Brain microvascular endothelial cell (primary cell): ENCODE measurements around the gene STX16.

Experiments used
- DNase-seq: peaks from one replicate; pipeline ENCODE4 v3.0.0-alpha.2; 2020
- H3K27ac ChIP-seq: fragments of 250-450 bp; sonication (Bioruptor Pico); 2 replicates; pipeline ENCODE4 v1.5.1; 2020; ENCODE audit warnings: mild to moderate bottlenecking, moderate library complexity
- H3K27me3 ChIP-seq: fragments of 250-450 bp; sonication (Bioruptor Pico); replicated peaks from 2 replicates; pipeline ENCODE4 v1.5.1; 2020; ENCODE audit warnings: mild to moderate bottlenecking
- H3K36me3 ChIP-seq: fragments of 250-450 bp; sonication (Bioruptor Pico); replicated peaks from 2 replicates; pipeline ENCODE4 v1.5.1; 2020; ENCODE audit warnings: mild to moderate bottlenecking
- H3K4me3 ChIP-seq: 2 replicates; pipeline ENCODE4 v1.5.1; 2011; ENCODE audit warnings: low read depth, mild to moderate bottlenecking, control low read depth, low read length, moderate library complexity
- in situ Hi-C: cut with HindIII; loops from 2 replicates; pipeline ENCODE4 v1.10.0; 2017; ENCODE audit warnings: low sequenced_read_pairs, low pct_ligation_motif_present
- TF ChIP-seq, protein P1 (sequence below): IDR thresholded peaks from 2 replicates; pipeline ENCODE4 v1.5.1; 2011; ENCODE audit warnings: low read depth, mild to moderate bottlenecking, moderate library complexity, low read length, control low read depth, inconsistent platforms; ENCODE audit errors: missing control alignments

The STX16 gene

DNA sequence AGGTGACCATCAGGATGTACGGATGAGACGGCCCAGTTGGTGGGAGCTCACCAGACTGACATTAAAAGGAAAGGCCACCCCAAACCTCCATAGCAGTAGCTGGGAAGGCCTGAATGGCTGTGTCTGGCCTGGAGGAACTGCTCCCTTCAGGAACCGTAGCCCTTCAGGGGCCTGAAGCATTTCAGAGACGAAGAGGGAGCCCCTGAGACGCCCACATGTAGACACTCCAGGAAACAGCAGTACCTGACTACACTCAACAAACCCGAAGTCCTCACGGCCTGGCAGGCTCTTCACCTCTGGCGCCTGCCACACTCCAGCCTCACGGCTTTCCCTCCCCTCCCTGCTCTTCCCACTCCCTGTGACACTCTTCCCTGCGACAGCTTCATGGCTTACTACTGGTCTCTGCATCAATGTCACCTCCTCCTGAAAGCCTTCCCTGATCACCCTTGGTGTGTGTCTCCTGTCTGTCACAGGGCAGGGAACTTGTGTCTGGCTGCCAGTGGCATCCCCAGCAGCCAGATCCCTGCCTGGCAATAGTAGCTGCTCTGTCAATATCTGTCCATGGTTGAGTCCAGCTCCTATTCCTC, 14.6 kb upstream of the STX16 start:
- TF ChIP-seq, protein P1, sequence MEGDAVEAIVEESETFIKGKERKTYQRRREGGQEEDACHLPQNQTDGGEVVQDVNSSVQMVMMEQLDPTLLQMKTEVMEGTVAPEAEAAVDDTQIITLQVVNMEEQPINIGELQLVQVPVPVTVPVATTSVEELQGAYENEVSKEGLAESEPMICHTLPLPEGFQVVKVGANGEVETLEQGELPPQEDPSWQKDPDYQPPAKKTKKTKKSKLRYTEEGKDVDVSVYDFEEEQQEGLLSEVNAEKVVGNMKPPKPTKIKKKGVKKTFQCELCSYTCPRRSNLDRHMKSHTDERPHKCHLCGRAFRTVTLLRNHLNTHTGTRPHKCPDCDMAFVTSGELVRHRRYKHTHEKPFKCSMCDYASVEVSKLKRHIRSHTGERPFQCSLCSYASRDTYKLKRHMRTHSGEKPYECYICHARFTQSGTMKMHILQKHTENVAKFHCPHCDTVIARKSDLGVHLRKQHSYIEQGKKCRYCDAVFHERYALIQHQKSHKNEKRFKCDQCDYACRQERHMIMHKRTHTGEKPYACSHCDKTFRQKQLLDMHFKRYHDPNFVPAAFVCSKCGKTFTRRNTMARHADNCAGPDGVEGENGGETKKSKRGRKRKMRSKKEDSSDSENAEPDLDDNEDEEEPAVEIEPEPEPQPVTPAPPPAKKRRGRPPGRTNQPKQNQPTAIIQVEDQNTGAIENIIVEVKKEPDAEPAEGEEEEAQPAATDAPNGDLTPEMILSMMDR: no peak
- in situ Hi-C loops: no loop called here
- H3K4me3 ChIP-seq: no peak overlapping the region
- no peak for DNase-seq
- H3K27ac ChIP-seq: no peak overlapping the region
- no peaks in the 10 kb centered on the region for H3K36me3 ChIP-seq
- H3K27me3 ChIP-seq: no peaks in the 10 kb centered on the region

DNA sequence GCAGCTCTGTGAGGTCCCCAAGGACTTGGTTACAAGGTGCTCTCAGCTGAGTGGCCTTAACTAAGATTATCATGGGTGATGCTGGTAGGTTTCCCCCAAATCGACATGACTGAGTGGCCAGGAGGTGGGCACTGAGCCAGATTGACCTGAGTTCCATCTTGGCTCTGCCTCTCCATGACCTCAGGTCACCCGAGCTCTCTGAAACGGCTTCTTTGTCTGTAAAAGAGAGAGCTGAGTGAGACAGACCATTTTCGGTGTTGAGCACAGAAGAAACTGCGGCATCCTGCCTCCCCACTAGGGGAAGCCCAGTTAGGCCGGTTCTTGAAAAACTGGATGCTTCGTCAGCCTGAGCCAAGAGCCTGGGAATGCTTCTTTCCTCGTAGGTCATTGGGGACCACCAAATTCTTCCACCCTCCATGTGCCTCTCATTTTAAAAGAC, 14.1 kb upstream of the STX16 start:
- Histone ChIP-seq H3K36me3 (no peaks in the 10 kb centered on the region), H3K27me3 (no peaks in the 10 kb centered on the region), H3K4me3 (no peak overlapping the region), H3K27ac (no peak overlapping the region)
- in situ Hi-C loops: no loop called here
- DNase-seq: no peak
- TF ChIP-seq, protein P1: peak; percentile 58

DNA sequence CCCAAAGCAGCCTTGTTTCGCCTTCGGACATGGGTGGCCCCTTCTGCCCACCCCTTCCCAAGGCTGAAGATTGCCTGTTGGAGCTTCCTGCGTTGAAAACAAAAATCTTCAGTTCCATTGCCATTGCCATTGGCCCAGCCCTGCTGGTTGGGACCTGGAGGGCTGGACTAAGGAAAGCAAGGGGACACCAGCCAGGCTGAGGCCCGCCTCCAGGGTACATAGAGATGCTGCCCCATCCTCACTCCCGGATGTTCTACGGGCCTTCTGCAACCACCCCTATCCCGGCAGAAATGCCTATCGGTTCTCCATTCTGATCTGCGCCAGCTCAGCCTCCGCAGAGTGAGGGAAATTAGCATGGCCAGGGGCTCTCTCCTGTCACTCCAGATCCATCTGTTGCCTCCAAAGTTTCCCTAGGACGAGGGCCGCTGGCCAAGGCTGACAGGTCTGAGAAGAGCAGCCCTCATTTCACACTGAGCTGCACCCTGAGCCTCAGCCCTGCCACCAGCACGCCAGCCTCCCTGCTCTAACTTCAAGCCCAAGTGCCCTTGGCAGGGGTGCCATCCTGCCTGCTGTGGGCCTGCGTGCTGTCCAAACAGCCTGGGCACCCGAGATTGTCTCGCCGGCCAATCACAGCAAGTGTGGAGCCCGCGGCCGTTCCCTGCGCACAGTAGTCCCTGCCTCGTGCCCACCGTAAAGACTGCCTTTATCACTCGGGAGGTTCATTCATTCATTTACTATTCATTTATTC, 13.4 kb upstream of the STX16 start:
- H3K36me3 ChIP-seq: no peaks in the 10 kb centered on the region
- TF ChIP-seq, protein P1: no peak
- in situ Hi-C loops: no loop called here
- no peak overlapping the region for H3K27ac ChIP-seq
- DNase-seq: no peak
- H3K27me3 ChIP-seq: no peaks in the 10 kb centered on the region
- H3K4me3 ChIP-seq: no peak overlapping the region

DNA sequence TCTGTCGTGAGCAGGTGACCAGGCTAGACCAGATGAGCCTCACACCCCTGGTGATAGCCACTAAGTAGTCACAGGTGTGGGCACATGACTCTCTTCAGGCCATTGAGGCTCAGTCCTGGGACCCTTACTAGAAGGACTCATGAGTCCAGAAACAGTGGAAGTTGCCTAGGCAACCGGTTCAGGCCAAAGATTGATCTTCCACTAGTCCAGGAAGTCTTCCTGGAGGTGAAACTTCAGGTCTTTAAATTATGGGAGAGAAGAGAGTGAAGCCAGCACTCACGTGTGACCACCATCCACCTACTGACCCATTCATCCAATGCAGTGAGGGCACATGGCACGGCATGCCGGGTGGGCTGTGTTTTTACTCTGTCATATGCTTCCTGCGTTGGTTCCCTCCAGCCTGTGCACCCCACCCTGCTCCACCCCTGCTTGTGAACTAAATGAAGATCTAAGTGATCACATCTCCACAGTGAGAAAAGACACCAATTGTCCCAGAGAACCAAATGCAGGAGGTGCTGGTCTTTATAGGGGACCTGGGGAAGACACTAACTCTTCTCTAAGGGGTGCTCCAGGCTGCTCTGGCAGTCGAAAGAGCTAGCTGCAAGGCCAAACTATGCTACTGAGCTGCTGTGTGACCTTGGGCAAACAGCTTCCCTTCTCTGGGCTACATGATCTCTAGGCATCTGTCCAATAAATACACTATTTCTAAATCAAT, 12.5 kb upstream of the STX16 start:
- Histone ChIP-seq H3K27ac (no peak overlapping the region), H3K27me3 (no peaks in the 10 kb centered on the region), H3K4me3 (no peak overlapping the region), H3K36me3 (no peaks in the 10 kb centered on the region)
- in situ Hi-C loops: no loop called here
- no peak for DNase-seq
- TF ChIP-seq, protein P1: no peak

DNA sequence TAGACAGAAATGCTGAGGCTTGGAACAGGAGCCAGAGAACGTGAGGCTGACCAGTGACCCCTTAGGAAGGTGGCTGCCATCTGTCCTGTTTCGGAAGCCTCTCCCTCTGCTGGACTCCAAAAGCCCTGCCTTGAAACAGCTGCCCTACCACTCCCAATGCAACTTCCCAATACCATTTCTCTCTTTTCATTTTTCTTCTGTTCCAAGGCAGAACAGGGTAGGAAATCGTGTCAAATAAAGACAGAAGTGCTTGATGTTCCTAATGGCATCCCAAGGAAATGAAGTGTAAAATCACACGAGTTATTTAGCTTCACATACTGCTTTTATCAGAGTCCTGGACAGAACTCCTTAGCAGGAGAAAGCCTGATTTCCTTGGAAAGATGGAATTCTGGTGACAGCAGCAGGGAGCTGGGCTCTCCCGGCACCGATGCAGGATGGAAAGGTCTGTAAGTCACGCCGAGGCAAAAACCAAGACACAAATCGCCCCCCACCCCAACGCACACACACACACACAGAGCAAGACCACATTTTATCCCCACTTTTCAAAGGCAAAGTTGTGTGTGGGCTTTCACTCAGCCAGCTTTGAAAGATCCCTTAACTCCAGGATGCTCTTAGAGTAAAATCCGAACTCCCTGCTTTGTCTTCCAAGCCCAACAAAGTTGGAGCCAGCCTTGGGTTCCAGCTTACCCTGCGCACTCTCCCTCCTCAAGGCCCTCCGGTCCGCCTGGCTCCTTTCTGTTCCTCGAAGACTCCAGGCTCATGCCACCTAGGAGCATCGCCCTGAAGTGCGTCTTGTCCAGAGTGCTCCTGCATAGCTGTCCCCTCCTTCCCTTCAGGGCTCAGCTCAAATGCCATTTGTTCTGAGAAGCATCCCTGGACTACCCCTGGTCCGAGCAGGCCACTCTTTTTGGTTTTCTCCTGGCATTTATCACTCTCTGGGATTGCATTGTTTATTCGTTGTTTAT, 11.6 kb upstream of the STX16 start:
- H3K36me3 ChIP-seq: no peaks in the 10 kb centered on the region
- in situ Hi-C loops: no loop called here
- no peak for DNase-seq
- H3K4me3 ChIP-seq: no peak overlapping the region
- no peak overlapping the region for H3K27ac ChIP-seq
- no peaks in the 10 kb centered on the region for H3K27me3 ChIP-seq
- TF ChIP-seq, protein P1: peak; percentile 25
